ENCODE data around the gene GPC6.
"Not testable (repeated sequence)": the region's sequence is repeated elsewhere in the genome, so short reads cannot be mapped to it uniquely, and the experiment has no call there.

GPC6 gene

DNA sequence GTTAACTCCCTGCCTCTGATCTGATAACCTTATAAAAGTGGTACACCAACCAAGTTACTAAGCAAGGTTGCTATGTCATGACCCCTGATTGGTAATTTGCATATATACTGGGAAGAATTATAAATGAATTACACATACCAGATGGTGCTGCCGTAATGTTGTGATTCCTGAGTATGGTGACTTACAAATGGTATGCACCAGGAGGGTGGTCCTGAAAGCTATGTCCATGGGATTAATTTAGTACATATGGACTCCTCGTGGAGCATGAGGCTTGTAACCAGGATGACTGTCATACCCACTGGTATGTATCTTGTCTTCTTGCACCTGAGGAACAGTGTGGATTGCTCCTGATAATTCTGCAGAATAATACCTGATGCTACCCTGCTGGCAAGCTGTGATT is 240.6 kb downstream of the GPC6 start:
- H3K4me3 Mint-ChIP-seq: no peak overlapping the region
- ATAC-seq: no peak
- peaks cover 19% of the 10 kb centered on the region for H3K9me3 Mint-ChIP-seq
- H3K27me3 Mint-ChIP-seq: no peaks in the 10 kb centered on the region
- no peaks in the 10 kb centered on the region for H3K36me3 Mint-ChIP-seq (ENCODE audit: low read depth)
- no peak overlapping the region for H3K27ac Mint-ChIP-seq
- H3K4me1 Mint-ChIP-seq: no peaks in the 10 kb centered on the region
- DNase-seq: no peak

DNA sequence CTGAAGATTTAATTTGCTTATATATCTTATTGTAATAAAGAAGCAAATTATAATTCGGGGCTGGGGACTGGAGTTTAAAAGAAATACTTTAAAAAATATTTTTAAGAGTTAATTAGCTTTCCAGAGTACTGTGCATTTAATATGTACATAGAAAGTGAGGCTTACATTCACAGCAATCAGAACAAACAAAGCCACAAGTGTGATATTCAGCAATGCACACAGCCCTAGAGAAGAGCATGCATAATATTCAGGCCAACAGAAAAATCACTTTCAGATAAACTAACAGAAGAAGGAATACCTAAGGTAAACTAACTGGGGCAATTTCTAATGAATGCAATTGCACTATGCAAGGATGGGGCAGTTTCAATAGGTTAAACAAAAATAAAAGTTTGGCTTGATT is 241.8 kb downstream of the GPC6 start:
- ATAC-seq: no peak
- Mint-ChIP-seq H3K4me3 (no peak overlapping the region), H3K27ac (no peak overlapping the region), H3K36me3 (ENCODE audit: low read depth) (no peaks in the 10 kb centered on the region), H3K4me1 (no peaks in the 10 kb centered on the region), H3K27me3 (no peaks in the 10 kb centered on the region), H3K9me3 (peaks cover 19% of the 10 kb centered on the region)
- DNase-seq: no peak

DNA sequence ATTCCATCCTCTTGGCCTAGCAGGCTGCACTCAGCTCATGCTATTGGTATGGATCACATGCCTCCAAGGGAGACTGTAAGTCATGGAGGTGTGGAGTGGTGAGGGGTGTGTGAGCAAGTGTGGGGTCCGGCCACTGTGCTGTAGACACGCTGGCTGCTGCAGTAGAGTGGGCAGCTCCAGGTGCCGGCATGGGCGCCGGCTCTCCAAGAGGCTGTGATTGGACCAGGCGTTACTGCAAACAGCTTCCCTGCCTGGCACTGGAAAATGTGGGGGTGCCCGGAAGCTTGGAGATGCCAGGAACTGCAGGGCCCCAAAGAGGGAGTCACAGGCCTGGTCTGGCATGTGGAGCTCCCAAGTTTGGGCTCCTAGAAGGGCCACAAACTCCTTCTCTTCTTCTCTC is 245.7 kb downstream of the GPC6 start:
- Mint-ChIP-seq H3K27me3 (no peaks in the 10 kb centered on the region), H3K4me1 (no peaks in the 10 kb centered on the region), H3K27ac (no peak overlapping the region), H3K36me3 (ENCODE audit: low read depth) (no peaks in the 10 kb centered on the region), H3K9me3 (peaks cover 10% of the 10 kb centered on the region), H3K4me3 (no peak overlapping the region)
- ATAC-seq: no peak
- no peak for DNase-seq

DNA sequence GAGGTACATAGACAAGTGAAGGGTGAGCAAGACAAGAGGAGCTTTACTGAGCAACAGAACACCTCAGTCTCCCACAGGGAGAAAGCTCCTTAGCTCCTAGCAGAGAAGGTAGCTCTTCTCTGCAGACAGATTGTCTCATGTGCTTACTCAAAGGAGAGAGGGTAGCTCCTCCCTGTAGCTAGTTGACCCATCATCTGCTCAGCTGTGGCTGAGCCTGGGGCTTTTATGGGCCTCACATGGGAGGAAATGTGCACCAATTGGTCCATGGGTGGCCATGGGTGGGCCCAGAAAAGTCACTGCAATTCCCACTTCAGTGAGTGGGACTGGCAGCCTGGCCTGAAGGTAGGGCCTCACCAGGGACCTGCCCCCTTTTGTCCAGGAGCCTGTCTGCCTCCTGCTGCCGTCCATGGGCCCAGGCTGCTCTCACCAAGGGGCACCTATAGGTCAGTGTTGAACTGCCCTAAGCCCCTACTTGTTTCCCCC is 246.2 kb downstream of the GPC6 start:
- Mint-ChIP-seq H3K4me3 (no peak overlapping the region), H3K27ac (no peak overlapping the region), H3K4me1 (no peaks in the 10 kb centered on the region), H3K27me3 (no peaks in the 10 kb centered on the region), H3K36me3 (ENCODE audit: low read depth) (no peaks in the 10 kb centered on the region), H3K9me3 (peaks cover 10% of the 10 kb centered on the region)
- ATAC-seq (no peak), DNase-seq (no peak)

DNA sequence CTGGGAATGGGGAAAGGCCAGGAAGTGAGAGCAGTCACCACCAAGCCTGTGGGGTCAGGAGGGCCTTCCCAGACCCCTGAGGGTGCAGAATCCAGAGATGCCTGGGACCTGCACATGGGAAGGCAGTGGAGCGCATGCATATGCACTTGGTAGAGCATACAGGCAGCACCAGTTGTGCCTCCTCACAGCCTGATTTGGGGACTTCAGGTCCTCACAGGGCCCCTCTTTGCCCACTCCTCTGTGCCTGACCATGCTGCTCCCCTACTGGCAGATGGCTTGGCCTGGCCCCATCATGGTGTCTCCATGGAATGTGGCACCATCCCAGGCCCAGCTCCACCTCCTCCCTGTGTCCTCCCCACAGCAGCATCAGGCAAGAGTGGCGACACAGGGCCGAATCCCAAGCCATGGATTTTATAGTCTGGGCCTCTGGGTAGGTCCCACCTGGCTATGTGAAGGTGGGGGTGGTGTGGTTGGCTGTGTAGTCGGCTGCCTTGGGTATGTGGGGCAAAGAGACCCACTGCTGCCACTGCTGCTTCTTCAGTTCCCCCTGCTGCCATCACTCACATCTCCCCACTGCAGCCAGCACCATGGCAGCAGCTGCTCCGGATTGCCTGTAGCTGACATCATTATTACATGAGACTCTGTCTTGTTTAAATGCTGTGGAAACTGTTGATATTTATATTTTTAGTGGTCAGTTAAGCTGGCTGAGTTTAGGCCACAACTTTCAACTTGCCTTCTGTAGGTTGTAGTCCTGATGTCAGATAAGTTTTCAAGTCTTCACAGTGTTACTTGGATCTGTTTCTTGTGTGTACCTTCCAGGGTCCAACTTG is 247.0 kb downstream of the GPC6 start:
- Mint-ChIP-seq H3K4me3 (no peak overlapping the region), H3K4me1 (no peaks in the 10 kb centered on the region), H3K27me3 (no peaks in the 10 kb centered on the region), H3K27ac (no peak overlapping the region), H3K36me3 (ENCODE audit: low read depth) (no peaks in the 10 kb centered on the region), H3K9me3 (peaks cover 10% of the 10 kb centered on the region)
- DNase-seq (no peak), ATAC-seq (no peak)

DNA sequence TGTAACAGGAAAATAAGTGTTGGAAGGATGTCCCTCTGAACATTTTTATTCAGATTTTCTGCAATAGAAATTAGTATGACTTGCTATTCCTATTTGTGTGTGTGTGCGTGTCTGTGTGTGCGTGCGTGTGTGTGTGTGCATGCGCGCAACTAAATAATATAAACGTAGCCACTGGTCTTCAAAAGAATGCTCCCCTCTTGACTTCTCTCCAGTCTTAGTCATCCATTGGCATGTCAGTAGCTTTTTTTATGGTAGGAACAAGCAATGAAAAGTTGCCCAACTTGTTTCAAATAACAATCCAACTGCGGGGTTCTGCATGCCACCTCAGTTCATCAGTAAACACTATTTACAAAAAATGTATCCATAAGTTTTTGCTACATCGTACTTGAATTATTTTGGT is 249.6 kb downstream of the GPC6 start:
- Mint-ChIP-seq H3K9me3 (no peaks in the 10 kb centered on the region), H3K27ac (no peak overlapping the region), H3K27me3 (no peaks in the 10 kb centered on the region), H3K36me3 (ENCODE audit: low read depth) (no peaks in the 10 kb centered on the region), H3K4me1 (no peaks in the 10 kb centered on the region), H3K4me3 (no peak overlapping the region)
- DNase-seq (no peak), ATAC-seq (no peak)

DNA sequence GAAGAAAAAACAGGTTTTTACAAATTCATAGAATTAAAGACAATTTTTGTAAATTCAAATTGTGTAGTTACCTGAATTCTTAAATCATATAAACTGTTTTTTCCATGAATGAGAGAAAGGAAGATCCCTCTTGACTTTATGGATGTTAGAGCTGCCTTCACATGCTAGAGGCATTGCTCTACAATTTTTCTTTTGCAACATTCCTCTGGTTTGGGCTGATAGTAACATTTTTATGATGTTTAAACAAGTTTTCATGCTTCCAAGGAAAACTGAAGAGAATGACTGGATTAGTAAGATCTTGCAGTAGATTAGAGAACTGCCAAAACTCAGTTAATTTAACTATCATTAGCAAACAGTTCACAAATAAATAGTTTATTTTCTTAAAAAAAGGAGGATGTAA is 250.6 kb downstream of the GPC6 start:
- no peaks in the 10 kb centered on the region for H3K9me3 Mint-ChIP-seq
- H3K4me3 Mint-ChIP-seq: no peak overlapping the region
- ATAC-seq (no peak), DNase-seq (no peak)
- no peak overlapping the region for H3K27ac Mint-ChIP-seq
- H3K36me3 Mint-ChIP-seq (ENCODE audit: low read depth): no peaks in the 10 kb centered on the region
- H3K4me1 Mint-ChIP-seq: no peaks in the 10 kb centered on the region
- H3K27me3 Mint-ChIP-seq: no peaks in the 10 kb centered on the region

DNA sequence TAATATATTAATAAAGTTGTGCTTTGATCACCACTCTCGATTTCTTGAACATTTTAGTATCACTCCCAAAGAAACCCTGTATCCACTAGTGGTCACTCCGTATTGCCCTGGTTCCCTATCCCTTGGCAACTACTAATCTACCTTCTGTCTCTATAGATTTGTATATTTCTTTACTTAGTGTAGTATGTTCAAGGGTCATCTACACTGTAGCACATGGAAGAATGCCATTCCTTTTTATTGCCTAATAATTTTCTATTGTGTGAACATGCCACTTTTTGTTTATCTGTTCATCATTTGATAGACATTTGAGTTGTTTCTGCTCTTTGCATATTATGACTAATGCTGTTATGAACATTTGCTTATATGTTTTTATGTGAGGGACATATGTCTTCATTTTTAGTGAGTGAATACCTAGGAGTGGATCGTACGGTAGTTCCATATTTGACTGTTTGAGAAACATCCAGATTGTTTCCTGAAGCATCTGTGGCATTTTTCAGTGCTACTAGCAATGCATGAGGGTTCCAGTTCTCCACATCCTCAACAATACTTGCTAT is 254.0 kb downstream of the GPC6 start:
- DNase-seq (no peak), ATAC-seq (no peak)
- no peaks in the 10 kb centered on the region for H3K27me3 Mint-ChIP-seq
- H3K27ac Mint-ChIP-seq: no peak overlapping the region
- no peaks in the 10 kb centered on the region for H3K36me3 Mint-ChIP-seq (ENCODE audit: low read depth)
- no peaks in the 10 kb centered on the region for H3K4me1 Mint-ChIP-seq
- H3K4me3 Mint-ChIP-seq: no peak overlapping the region
- H3K9me3 Mint-ChIP-seq: no peaks in the 10 kb centered on the region

DNA sequence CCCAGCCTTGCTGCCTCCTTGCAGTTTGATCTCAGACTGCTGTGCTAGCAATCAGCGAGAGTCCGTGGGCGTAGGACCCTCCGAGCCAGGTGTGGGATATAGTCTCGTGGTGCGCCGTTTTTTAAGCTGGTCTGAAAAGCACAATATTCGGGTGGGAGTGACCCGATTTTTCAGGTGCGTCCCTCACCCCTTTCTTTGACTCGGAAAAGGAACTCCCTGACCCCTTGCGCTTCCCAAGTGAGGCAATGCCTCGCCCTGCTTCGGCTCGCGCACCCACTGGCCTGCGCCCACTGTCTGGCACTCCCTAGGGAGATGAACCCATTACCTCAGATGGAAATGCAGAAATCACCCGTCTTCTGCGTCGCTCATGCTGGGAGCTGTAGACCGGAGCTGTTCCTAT is 269.5 kb downstream of the GPC6 start:
- not testable (repeated sequence) for H3K36me3 Mint-ChIP-seq (ENCODE audit: low read depth); DNase-seq; H3K27me3 Mint-ChIP-seq; H3K9me3 Mint-ChIP-seq; H3K27ac Mint-ChIP-seq; H3K4me1 Mint-ChIP-seq; ATAC-seq; H3K4me3 Mint-ChIP-seq

DNA sequence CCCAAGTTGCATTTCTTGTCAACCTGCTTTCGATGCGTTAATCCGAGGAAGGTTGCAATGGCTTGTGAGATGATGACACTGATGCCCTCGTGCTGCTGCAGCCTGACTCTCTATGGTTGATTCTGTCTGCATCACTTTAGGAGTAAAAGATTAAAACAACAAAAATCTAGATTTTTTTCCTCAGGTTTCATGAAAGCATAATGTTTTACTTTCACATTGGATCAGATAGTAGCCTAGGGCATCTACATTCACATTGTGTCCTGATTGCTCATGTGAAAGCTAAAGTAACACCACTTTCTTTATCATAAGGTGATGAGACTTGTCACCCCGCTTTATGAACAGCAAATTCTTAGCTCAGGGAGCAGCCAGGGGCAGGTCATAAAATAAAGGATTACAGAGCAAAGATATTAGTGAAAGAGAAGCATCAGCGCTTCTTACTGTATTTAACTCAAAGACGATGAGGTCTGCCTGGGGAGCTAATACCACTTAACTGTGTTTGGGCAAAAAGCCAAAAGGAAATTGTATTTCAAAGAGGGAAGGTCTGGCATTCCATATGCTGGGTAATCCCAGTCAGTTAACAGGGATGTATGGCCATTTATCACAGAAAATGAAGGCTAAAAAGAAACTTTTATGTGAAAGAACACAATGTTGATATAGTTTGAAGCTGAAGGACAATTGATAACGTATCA is 270.5 kb downstream of the GPC6 start:
- Mint-ChIP-seq H3K36me3 (ENCODE audit: low read depth) (no peaks in the 10 kb centered on the region), H3K27ac (no peak overlapping the region), H3K4me1 (no peaks in the 10 kb centered on the region), H3K9me3 (no peaks in the 10 kb centered on the region), H3K4me3 (no peak overlapping the region), H3K27me3 (no peaks in the 10 kb centered on the region)
- ATAC-seq (no peak), DNase-seq (no peak)

DNA sequence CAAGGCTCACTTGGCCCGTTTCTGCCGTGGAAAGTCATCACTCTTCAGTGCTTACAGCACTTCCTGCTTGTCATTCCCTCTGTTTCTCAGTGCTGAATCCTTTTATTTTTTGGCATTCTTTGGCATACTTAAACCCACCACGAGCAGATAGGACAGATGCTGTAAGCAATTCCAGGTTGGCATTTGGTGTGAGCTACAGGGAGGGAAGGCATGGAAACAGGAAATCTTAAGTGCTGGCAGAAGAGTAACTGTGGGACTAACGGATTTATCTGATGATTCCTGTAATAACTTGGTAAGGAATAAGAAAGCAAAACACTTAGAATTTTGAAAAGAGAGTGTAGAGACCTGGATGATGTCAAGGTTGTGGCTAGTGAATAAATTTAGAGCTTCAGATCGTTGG is 273.4 kb downstream of the GPC6 start:
- no peak for ATAC-seq
- no peaks in the 10 kb centered on the region for H3K4me1 Mint-ChIP-seq
- H3K4me3 Mint-ChIP-seq: no peak overlapping the region
- H3K9me3 Mint-ChIP-seq: no peaks in the 10 kb centered on the region
- no peaks in the 10 kb centered on the region for H3K27me3 Mint-ChIP-seq
- H3K36me3 Mint-ChIP-seq (ENCODE audit: low read depth): no peaks in the 10 kb centered on the region
- DNase-seq: no peak
- no peak overlapping the region for H3K27ac Mint-ChIP-seq

DNA sequence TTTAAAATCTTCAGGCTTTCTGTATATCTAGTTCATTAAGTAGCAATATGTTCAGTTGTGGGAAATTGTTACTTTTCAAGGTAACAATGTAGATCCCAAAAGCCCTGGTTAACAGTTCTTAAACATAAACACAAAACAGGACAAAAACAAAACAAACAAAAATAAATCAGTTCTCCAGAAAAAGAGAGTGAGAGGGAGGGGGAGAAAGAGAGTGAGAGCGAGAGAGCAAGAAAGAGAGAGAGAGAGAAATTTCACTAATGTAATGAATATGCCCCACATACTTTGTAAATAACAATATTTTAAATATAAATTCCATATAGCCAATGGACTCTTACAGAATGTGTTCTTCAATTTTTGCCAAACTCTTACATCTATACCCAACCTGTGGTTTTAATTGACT is 275.5 kb downstream of the GPC6 start:
- Mint-ChIP-seq H3K4me1 (no peaks in the 10 kb centered on the region), H3K27ac (no peak overlapping the region), H3K27me3 (no peaks in the 10 kb centered on the region), H3K36me3 (ENCODE audit: low read depth) (no peaks in the 10 kb centered on the region), H3K9me3 (no peaks in the 10 kb centered on the region), H3K4me3 (no peak overlapping the region)
- ATAC-seq (no peak), DNase-seq (no peak)

DNA sequence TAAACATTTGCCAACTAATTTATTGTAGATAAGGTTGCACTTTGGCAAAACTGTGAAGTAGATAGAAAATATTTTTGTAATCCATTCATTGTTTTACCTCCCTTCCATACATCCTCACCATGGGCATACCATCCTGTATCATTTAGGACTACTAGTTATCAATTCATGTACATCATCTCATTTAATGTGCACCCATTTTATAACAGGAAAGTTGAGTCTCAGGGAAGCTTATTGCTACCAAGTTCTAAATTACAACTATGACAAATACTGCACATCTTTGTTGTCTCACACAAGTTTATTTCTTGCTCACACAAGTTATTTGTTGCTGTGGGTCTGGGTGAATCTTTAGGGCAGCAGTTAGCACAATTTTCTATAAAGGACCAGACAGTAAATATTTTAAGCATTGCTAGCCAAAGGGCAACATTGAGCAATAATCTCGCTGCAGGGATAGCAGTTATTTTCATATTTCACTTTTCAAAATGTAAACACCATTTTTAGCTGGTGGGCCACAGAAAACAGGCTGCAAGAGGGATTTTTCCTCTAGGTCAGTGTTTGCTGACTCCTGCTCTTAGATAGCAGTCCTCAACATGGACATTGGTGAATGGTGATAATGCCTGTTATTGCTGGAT is 276.5 kb downstream of the GPC6 start:
- Mint-ChIP-seq H3K9me3 (no peaks in the 10 kb centered on the region), H3K4me1 (no peaks in the 10 kb centered on the region), H3K36me3 (ENCODE audit: low read depth) (no peaks in the 10 kb centered on the region), H3K27ac (no peak overlapping the region), H3K4me3 (no peak overlapping the region), H3K27me3 (no peaks in the 10 kb centered on the region)
- ATAC-seq (no peak), DNase-seq (no peak)

DNA sequence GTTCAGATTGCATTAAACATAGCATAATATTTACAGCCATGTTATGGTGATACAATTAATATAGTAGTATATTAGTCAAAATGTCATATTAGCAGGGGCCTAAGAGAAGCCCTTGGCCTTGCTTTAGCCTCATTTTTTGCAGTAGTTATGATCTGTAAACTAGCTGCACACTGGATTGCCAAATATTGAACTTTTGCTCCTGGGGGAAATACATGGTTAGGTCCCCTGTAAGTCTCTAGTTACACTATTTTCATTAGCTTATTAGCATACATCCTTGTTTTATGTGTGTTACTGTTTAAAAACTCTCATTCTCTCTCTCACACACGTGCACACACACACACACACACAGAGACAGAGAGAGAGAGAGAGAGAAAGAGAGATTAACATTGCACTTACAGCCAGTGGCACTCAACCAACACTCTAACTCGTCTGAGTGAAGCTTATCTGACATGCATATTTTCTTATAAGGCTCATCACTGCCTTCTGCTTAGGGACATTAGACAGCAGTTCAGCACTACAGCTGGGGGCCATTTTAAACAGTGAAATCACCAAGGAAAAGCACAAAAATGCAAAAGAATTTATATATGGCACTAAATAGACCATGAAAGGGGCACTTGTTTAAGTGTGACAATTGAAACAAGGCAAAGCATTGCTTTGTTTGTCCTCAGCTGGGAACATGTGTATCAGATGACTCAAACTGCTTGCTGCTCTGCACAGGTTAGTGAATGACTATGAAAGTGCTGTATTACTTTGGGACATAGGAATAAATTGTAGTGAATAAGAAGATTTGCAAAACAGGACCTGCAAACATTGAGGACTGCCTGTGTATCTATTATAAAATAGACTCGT is 278.7 kb downstream of the GPC6 start:
- DNase-seq (no peak), ATAC-seq (no peak)
- Mint-ChIP-seq H3K9me3 (no peaks in the 10 kb centered on the region), H3K27ac (no peak overlapping the region), H3K4me3 (no peak overlapping the region), H3K27me3 (no peaks in the 10 kb centered on the region), H3K36me3 (ENCODE audit: low read depth) (no peaks in the 10 kb centered on the region), H3K4me1 (no peaks in the 10 kb centered on the region)

All from activated naive CD8-positive, alpha-beta T cell treated with anti-CD3 and anti-CD28 coated beads, Interleukin-2, amount 50 U/mL, for 24 hours (primary cell).